ENCODE measurements around the gene SYT1. TPM values are rescaled to one million over a fixed set of nuclear protein-coding genes. Genes with fewer than 3 reads are reported as not detected.

The SYT1 gene
- total RNA-seq, 2 experiments from 2014 or later = not detected

- no peak overlapping the region for H3K27ac Mint-ChIP-seq
- no peaks in the 10 kb centered on the region for H3K36me3 Mint-ChIP-seq
- DNase-seq = no peak
- no peaks in the 10 kb centered on the region for H3K4me1 Mint-ChIP-seq
- ATAC-seq = no peak
- no peaks in the 10 kb centered on the region for H3K9me3 Mint-ChIP-seq (ENCODE audit: low read depth)
- CTCF ChIA-PET = no interaction called here
- H3K4me3 Mint-ChIP-seq = no peak overlapping the region
- H3K27me3 Mint-ChIP-seq = no peaks in the 10 kb centered on the region
These were observed 402.0 kb downstream of the SYT1 start for GRCh38 chr12:79266343-79267144.

- H3K27me3 Mint-ChIP-seq = no peaks in the 10 kb centered on the region
- no peaks in the 10 kb centered on the region for H3K36me3 Mint-ChIP-seq
- no peak overlapping the region for H3K27ac Mint-ChIP-seq
- ATAC-seq = no peak
- no peak overlapping the region for H3K4me3 Mint-ChIP-seq
- H3K9me3 Mint-ChIP-seq (ENCODE audit: low read depth) = peaks cover 2% of the 10 kb centered on the region
- DNase-seq = no peak
- CTCF ChIA-PET = no interaction called here
- H3K4me1 Mint-ChIP-seq = no peaks in the 10 kb centered on the region
These were observed 403.0 kb downstream of the SYT1 start for GRCh38 chr12:79267580-79267979.

- Mint-ChIP-seq H3K36me3 (no peaks in the 10 kb centered on the region), H3K4me1 (no peaks in the 10 kb centered on the region), H3K4me3 (no peak overlapping the region), H3K9me3 (ENCODE audit: low read depth) (peaks cover 8% of the 10 kb centered on the region), H3K27me3 (no peaks in the 10 kb centered on the region), H3K27ac (no peak overlapping the region)
- no peak for DNase-seq
- no peak for ATAC-seq
- CTCF ChIA-PET = interaction anchor here (0.7 kb wide), 1 partner anchor 10 kb away, joined by 3 read pairs; no protein-coding TSS in a partner anchor
These were observed 410.0 kb downstream of the SYT1 start for GRCh38 chr12:79274501-79275064.

GRCh38 chr12:79275631-79276030 is 411.1 kb downstream of the SYT1 start:
- Mint-ChIP-seq H3K9me3 (ENCODE audit: low read depth) (peaks cover 8% of the 10 kb centered on the region), H3K4me1 (no peaks in the 10 kb centered on the region), H3K36me3 (no peaks in the 10 kb centered on the region), H3K27me3 (no peaks in the 10 kb centered on the region), H3K27ac (no peak overlapping the region), H3K4me3 (no peak overlapping the region)
- ATAC-seq (no peak), DNase-seq (no peak)
- CTCF ChIA-PET = no interaction called here

DNA sequence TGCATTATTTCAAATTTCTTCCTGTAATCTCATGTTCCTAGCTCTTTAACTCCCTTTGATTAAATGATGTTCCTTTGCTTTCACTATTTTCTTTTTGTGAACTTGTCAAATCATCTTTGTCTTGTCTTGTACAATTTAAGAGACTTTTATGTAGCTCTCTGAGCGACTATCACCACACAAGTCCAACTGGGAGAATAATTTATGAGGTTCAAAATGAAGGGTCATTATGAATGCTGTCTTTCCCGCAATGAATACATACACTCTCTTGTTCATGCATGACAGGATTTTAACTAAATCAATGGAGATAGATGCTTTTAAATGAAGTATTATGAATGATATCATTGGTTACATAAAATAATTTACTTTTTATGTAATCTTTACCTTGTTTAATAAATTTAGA is 418.8 kb downstream of the SYT1 start:
- DNase-seq = no peak
- peaks cover 5% of the 10 kb centered on the region for H3K9me3 Mint-ChIP-seq (ENCODE audit: low read depth)
- H3K27ac Mint-ChIP-seq = no peak overlapping the region
- CTCF ChIA-PET = no interaction called here
- no peaks in the 10 kb centered on the region for H3K36me3 Mint-ChIP-seq
- no peak for ATAC-seq
- H3K4me1 Mint-ChIP-seq = no peaks in the 10 kb centered on the region
- H3K4me3 Mint-ChIP-seq = no peak overlapping the region
- no peaks in the 10 kb centered on the region for H3K27me3 Mint-ChIP-seq

GRCh38 chr12:79288911-79289310 is 424.3 kb downstream of the SYT1 start:
- CTCF ChIA-PET = no interaction called here
- no peak overlapping the region for H3K27ac Mint-ChIP-seq
- DNase-seq (no peak), ATAC-seq (no peak)
- no peaks in the 10 kb centered on the region for H3K9me3 Mint-ChIP-seq (ENCODE audit: low read depth)
- no peaks in the 10 kb centered on the region for H3K4me1 Mint-ChIP-seq
- H3K4me3 Mint-ChIP-seq = no peak overlapping the region
- H3K27me3 Mint-ChIP-seq = no peaks in the 10 kb centered on the region
- no peaks in the 10 kb centered on the region for H3K36me3 Mint-ChIP-seq

GRCh38 chr12:79291711-79292110 is 427.1 kb downstream of the SYT1 start:
- H3K4me3 Mint-ChIP-seq = no peak overlapping the region
- H3K36me3 Mint-ChIP-seq = no peaks in the 10 kb centered on the region
- ATAC-seq (no peak), DNase-seq (no peak)
- H3K4me1 Mint-ChIP-seq = no peaks in the 10 kb centered on the region
- CTCF ChIA-PET = no interaction called here
- no peaks in the 10 kb centered on the region for H3K27me3 Mint-ChIP-seq
- no peak overlapping the region for H3K27ac Mint-ChIP-seq
- peaks cover 3% of the 10 kb centered on the region for H3K9me3 Mint-ChIP-seq (ENCODE audit: low read depth)

DNA sequence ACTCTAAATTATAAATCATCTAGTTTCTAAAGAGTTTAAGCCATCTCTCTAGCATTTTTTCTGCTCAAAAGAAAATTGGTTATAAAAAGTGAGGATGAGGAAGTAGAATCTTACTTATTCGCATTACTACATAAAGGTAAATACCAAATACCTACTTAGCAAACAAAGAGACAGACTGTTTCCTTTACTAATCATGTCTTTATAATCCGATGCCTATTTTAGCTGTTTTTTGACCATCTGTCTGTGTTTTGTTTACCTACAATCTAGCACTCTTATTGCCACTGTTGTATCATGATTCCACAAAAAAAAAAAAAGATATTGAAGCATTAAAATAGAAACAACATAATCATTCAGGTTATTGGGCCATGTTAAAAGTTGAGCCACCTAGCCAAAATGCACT is 430.0 kb downstream of the SYT1 start:
- no peaks in the 10 kb centered on the region for H3K27me3 Mint-ChIP-seq
- CTCF ChIA-PET = no interaction called here

GRCh38 chr12:79295572-79295971 is 431.0 kb downstream of the SYT1 start:
- H3K4me3 Mint-ChIP-seq = no peak overlapping the region
- no peak overlapping the region for H3K27ac Mint-ChIP-seq
- no peaks in the 10 kb centered on the region for H3K27me3 Mint-ChIP-seq
- DNase-seq = no peak
- CTCF ChIA-PET = no interaction called here
- no peaks in the 10 kb centered on the region for H3K36me3 Mint-ChIP-seq
- ATAC-seq = no peak
- H3K4me1 Mint-ChIP-seq = no peaks in the 10 kb centered on the region
- H3K9me3 Mint-ChIP-seq (ENCODE audit: low read depth) = peaks cover 3% of the 10 kb centered on the region

More for the DNA sequence above, 430.0 kb downstream of the SYT1 start:
- Mint-ChIP-seq H3K4me3 (no peak overlapping the region), H3K36me3 (no peaks in the 10 kb centered on the region), H3K4me1 (no peaks in the 10 kb centered on the region), H3K27ac (no peak overlapping the region), H3K9me3 (ENCODE audit: low read depth) (peaks cover 3% of the 10 kb centered on the region)
- no peak for DNase-seq
- ATAC-seq = no peak

- Mint-ChIP-seq H3K4me1 (no peaks in the 10 kb centered on the region), H3K9me3 (ENCODE audit: low read depth) (peaks cover 3% of the 10 kb centered on the region), H3K4me3 (no peak overlapping the region), H3K27ac (no peak overlapping the region), H3K36me3 (no peaks in the 10 kb centered on the region), H3K27me3 (no peaks in the 10 kb centered on the region)
- CTCF ChIA-PET = no interaction called here
- no peak for DNase-seq
- no peak for ATAC-seq
These were observed 431.6 kb downstream of the SYT1 start for GRCh38 chr12:79296133-79296532.

DNA sequence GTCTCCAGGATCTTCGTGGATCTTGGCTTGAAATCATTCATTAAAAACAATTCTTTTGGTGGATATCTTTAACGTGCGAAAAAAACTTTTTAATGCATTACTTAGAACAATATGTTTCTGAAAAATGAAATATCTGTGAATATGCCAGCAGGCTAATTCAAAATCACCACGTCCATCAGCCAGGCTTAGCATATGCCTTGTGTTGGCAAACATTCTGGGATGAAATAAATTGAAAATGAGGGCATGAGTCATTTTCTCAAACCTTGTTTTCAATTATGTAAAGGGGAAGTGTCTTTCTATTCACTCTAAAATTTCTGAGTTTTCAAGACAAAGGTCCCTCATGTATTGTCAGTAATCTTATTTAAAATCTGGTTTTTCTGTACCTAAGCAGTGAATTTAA is 432.3 kb downstream of the SYT1 start:
- Mint-ChIP-seq H3K9me3 (ENCODE audit: low read depth) (peaks cover 3% of the 10 kb centered on the region), H3K36me3 (no peaks in the 10 kb centered on the region), H3K27ac (no peak overlapping the region), H3K27me3 (no peaks in the 10 kb centered on the region), H3K4me3 (no peak overlapping the region), H3K4me1 (no peaks in the 10 kb centered on the region)
- ATAC-seq (no peak), DNase-seq (no peak)
- CTCF ChIA-PET = no interaction called here

DNA sequence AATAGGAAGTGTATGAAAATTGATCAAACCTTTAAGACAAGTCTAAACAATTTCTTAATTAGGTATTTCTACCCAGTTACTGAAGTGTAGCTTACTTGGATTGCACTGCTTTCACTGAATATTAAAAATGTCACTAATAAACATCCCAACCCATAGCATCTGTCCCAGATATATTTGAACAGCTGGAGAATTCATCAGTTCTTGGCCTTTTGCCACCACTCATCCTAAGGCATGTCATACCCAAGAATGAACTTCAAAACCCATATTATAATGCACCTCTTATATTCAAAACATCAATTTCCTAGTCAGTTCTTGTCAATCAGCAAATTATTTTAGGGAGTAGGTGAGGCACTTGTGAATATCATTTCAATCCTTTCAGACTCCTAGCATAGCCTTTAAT is 433.9 kb downstream of the SYT1 start:
- no peak for ATAC-seq
- Mint-ChIP-seq H3K36me3 (no peaks in the 10 kb centered on the region), H3K27me3 (no peaks in the 10 kb centered on the region), H3K27ac (no peak overlapping the region), H3K4me1 (no peaks in the 10 kb centered on the region), H3K9me3 (ENCODE audit: low read depth) (peaks cover 5% of the 10 kb centered on the region), H3K4me3 (no peak overlapping the region)
- no peak for DNase-seq
- CTCF ChIA-PET = no interaction called here

DNA sequence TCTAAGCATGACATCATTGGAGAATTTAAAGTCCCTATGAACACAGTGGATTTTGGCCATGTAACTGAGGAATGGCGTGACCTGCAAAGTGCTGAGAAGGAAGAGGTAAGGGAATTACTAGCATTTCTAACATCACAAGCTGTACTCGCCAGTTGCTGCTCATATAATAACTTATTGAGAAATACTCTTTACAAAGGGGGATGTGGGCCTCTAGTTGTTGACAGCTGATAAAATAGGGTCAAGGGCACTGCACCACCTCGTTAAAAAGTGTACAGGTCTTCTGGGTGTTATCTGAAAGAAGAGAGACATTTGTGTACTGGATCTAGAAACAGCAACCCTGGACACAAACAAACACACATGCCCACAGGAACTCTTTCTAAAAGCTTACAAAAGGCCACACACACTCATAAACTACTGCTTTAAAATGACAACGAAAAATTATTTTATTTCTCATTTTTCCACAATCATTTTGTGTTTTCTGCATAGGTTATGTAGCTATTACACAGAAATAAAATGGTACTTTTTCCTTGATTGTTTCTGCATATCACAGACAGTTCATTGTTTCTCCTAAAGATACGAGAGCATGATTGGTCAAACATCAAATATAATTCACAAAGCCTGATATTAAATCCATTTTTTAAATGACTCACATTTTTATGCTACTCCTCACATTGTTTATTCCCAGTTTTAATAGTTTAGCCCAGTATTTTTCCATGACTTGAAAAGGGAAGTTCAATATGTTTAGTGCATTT is 435.0 kb downstream of the SYT1 start:
- CTCF ChIA-PET = no interaction called here
- DNase-seq = no peak
- Mint-ChIP-seq H3K27ac (no peak overlapping the region), H3K36me3 (no peaks in the 10 kb centered on the region), H3K27me3 (no peaks in the 10 kb centered on the region), H3K4me1 (no peaks in the 10 kb centered on the region), H3K9me3 (ENCODE audit: low read depth) (peaks cover 5% of the 10 kb centered on the region), H3K4me3 (no peak overlapping the region)
- ATAC-seq = no peak

- Mint-ChIP-seq H3K27me3 (no peaks in the 10 kb centered on the region), H3K36me3 (no peaks in the 10 kb centered on the region), H3K9me3 (ENCODE audit: low read depth) (peaks cover 5% of the 10 kb centered on the region), H3K27ac (no peak overlapping the region), H3K4me3 (no peak overlapping the region), H3K4me1 (no peaks in the 10 kb centered on the region)
- ATAC-seq (no peak), DNase-seq (no peak)
- CTCF ChIA-PET = no interaction called here
These were observed 435.6 kb downstream of the SYT1 start for GRCh38 chr12:79300199-79300568.
